Keratinocyte (primary cell): ENCODE measurements around the gene POLE. TPM values are rescaled to one million over a fixed set of nuclear protein-coding genes. Genes with fewer than 3 reads are reported as not detected.

Source experiments
- DNase-seq: peaks from one replicate; pipeline ENCODE4 v3.0.0-alpha.2; 2011; ENCODE audit warnings: low read depth, missing footprints, low spot score
- FAIRE-seq: peaks from 2 replicates; lab custom pipeline; 2011; peaks lifted over from hg19 to GRCh38; lab: Jason Lieb, UNC
- H2AFZ ChIP-seq: 2 replicates; pipeline ENCODE4 v1.6.0; 2012; ENCODE audit warnings: low read length, control low read depth, inconsistent platforms; ENCODE audit not compliant: control insufficient read depth
- H3K27ac ChIP-seq: 2 replicates; pipeline ENCODE4 v1.5.1; 2011; ENCODE audit warnings: low read length; ENCODE audit not compliant: control insufficient read depth, insufficient read depth
- H3K27me3 ChIP-seq: 3 replicates; pipeline ENCODE4 v1.6.0; 2011; ENCODE audit warnings: low read length; ENCODE audit not compliant: control insufficient read depth, insufficient read depth; ENCODE audit errors: extremely low read depth
- H3K36me3 ChIP-seq, 2 experiments: 2 replicates in 1 of 2; 3 replicates in 1 of 2; pipeline ENCODE4 v1.5.1; 2011; ENCODE audit warnings: low read length in 2 of 2, mild to moderate bottlenecking in 1 of 2; ENCODE audit not compliant: control insufficient read depth in 2 of 2, insufficient read depth in 2 of 2; ENCODE audit errors: extremely low read depth in 1 of 2
- H3K4me1 ChIP-seq: 3 replicates; pipeline ENCODE4 v1.5.1; 2011; ENCODE audit warnings: low read length; ENCODE audit not compliant: control insufficient read depth, insufficient read depth; ENCODE audit errors: extremely low read depth
- H3K4me2 ChIP-seq: 3 replicates; pipeline ENCODE4 v1.6.0; 2011; ENCODE audit warnings: low read depth, low read length; ENCODE audit not compliant: control insufficient read depth, insufficient read depth; ENCODE audit errors: extremely low read depth
- H3K4me3 ChIP-seq, 3 experiments: fragments of 200-600 bp in 1 of 3; sonication (generic) in 1 of 3; 2 replicates in 2 of 3; 3 replicates in 1 of 3; pipeline ENCODE4 v1.5.1; 2011 to 2016; ENCODE audit warnings: low read length in 3 of 3, mild to moderate bottlenecking in 3 of 3, control low read depth in 2 of 3, inconsistent platforms in 1 of 3, low read depth in 1 of 3, mixed read lengths in 1 of 3, mixed run types in 1 of 3, moderate library complexity in 1 of 3; ENCODE audit not compliant: control insufficient read depth in 2 of 3, insufficient read depth in 2 of 3; ENCODE audit errors: extremely low read depth in 1 of 3
- H3K79me2 ChIP-seq: 2 replicates; pipeline ENCODE4 v1.6.0; 2012; ENCODE audit warnings: low read length; ENCODE audit not compliant: control insufficient read depth, insufficient read depth
- H3K9ac ChIP-seq: 3 replicates; pipeline ENCODE4 v1.6.0; 2011; ENCODE audit warnings: low read length; ENCODE audit not compliant: control insufficient read depth, insufficient read depth; ENCODE audit errors: extremely low read depth
- H3K9me1 ChIP-seq: 3 replicates; pipeline ENCODE4 v1.6.0; 2011; ENCODE audit warnings: low read length; ENCODE audit not compliant: control insufficient read depth, insufficient read depth; ENCODE audit errors: extremely low read depth
- H3K9me3 ChIP-seq: 2 replicates; pipeline ENCODE4 v1.5.1; 2012; ENCODE audit warnings: low read depth, low read length; ENCODE audit not compliant: control insufficient read depth
- H4K20me1 ChIP-seq: 3 replicates; pipeline ENCODE4 v1.6.0; 2011; ENCODE audit warnings: low read length; ENCODE audit not compliant: control insufficient read depth, insufficient read depth; ENCODE audit errors: extremely low read depth
- CTCF ChIP-seq, 3 experiments: IDR thresholded peaks in 1 of 3; conservative IDR thresholded peaks in 1 of 3; optimal IDR thresholded peaks in 1 of 3; 2 replicates in 2 of 3; 3 replicates in 1 of 3; pipeline versions ENCODE3 to v1.5.1; 2011; ENCODE audit warnings: low read length in 3 of 3, mild to moderate bottlenecking in 3 of 3, moderate library complexity in 2 of 3, control low read depth in 1 of 3, inconsistent platforms in 1 of 3; ENCODE audit not compliant: insufficient read depth in 2 of 3; ENCODE audit errors: extremely low read depth in 1 of 3
- EZH2 ChIP-seq: IDR thresholded peaks from one replicate; pipeline ENCODE4 v1.6.1; 2012; ENCODE audit warnings: inconsistent platforms, mild to moderate bottlenecking, low read length, moderate library complexity
- dilution Hi-C: fragments of 300-500 bp; cut with MboI; formaldehyde crosslinking; loops from one replicate; pipeline ENCODE4 v1.7.0; 2020; ENCODE audit warnings: low sequenced_read_pairs; ENCODE audit not compliant: extremely low pct_ligation_motif_present
- polyA plus RNA-seq, 5 experiments: library from polyadenylated mRNA; depleted of rRNA in 3 of 5; stranded (reverse) in 3 of 5; stranded (forward) in 1 of 5; unstranded in 1 of 5; fragments of >200 nt; gene quantifications; 1 replicate in 1 of 5; 2 replicates in 3 of 5; 3 replicates in 1 of 5; pipeline versions ENCODE4 v1.2.1 to v1.2.3, GENCODE V29; 2011 to 2012; ENCODE audit warnings: missing spikeins in 2 of 5, low read depth in 1 of 5, low replicate concordance in 1 of 5

The POLE gene
- polyA plus RNA-seq, 1 donor (not counting 4 experiments of a cell fraction or from before 2014, with no cell fraction given), result 14.8 TPM

- FAIRE-seq, result no peak
- H4K20me1 ChIP-seq, result peaks cover 21% of the 10 kb centered on the region
- TF ChIP-seq EZH2 (no peak), CTCF (optimal IDR thresholded peaks at IDR 0.05 in 1 of 3, IDR thresholded peaks at IDR 0.05 in 1 of 3, conservative IDR thresholded peaks at IDR 0.05 in 1 of 3; ENCODE audit: extremely low read depth in 1 of 3, insufficient read depth in 2 of 3, low read length in 3 of 3) (no peak)
- H3K36me3 ChIP-seq, result peaks cover 57 to 58% of the 10 kb centered on the region in 2 experiments
- H2AFZ ChIP-seq, result no peak overlapping the region
- dilution Hi-C loops, result no loop called here
- H3K27ac ChIP-seq, result no peak overlapping the region
- no peak overlapping the region for H3K9ac ChIP-seq
- H3K79me2 ChIP-seq, result peaks cover 36% of the 10 kb centered on the region
- no peak overlapping the region for H3K4me2 ChIP-seq
- no peaks in the 10 kb centered on the region for H3K9me1 ChIP-seq
- H3K27me3 ChIP-seq, result no peaks in the 10 kb centered on the region
- no peaks in the 10 kb centered on the region for H3K9me3 ChIP-seq
- no peaks in the 10 kb centered on the region for H3K4me1 ChIP-seq
- H3K4me3 ChIP-seq, result no peak overlapping the region
- DNase-seq, result no peak
Observed at GRCh38 chr12:132736378-132736777, 49.2 kb upstream of the POLE start.

GRCh38 chr12:132735496-132735895 is 48.4 kb upstream of the POLE start:
- DNase-seq (no peak), FAIRE-seq (no peak)
- Histone ChIP-seq H3K9ac (no peak overlapping the region), H3K27ac (no peak overlapping the region), H3K79me2 (peaks cover 29% of the 10 kb centered on the region), H3K27me3 (no peaks in the 10 kb centered on the region), H3K9me1 (no peaks in the 10 kb centered on the region), H3K4me1 (no peaks in the 10 kb centered on the region), H3K9me3 (no peaks in the 10 kb centered on the region), H3K4me2 (no peak overlapping the region), H3K4me3 (no peak overlapping the region), H2AFZ (no peak overlapping the region), H3K36me3 (peaks cover 54 to 56% of the 10 kb centered on the region in 2 experiments), H4K20me1 (peaks cover 14% of the 10 kb centered on the region)
- no peak for TF ChIP-seq CTCF (optimal IDR thresholded peaks at IDR 0.05 in 1 of 3, IDR thresholded peaks at IDR 0.05 in 1 of 3, conservative IDR thresholded peaks at IDR 0.05 in 1 of 3; ENCODE audit: extremely low read depth in 1 of 3, insufficient read depth in 2 of 3, low read length in 3 of 3)
- dilution Hi-C loops, result no loop called here
